ENCODE results near the gene PLAGL2. TPM values are rescaled to one million over a fixed set of nuclear protein-coding genes. Genes with fewer than 3 reads are reported as not detected.
"Not testable (repeated sequence)": the region's sequence is repeated elsewhere in the genome, so short reads cannot be mapped to it uniquely, and the experiment has no call there.

PLAGL2 gene
- total and polyA plus RNA-seq, 2 experiments from 2014 or later: 13.2 to 28.2 TPM

- TF ChIP-seq CTCF (conservative IDR thresholded peaks at IDR 0.05; ENCODE audit: low read depth in 2 of 2) (no peak), STAT1 (IDR thresholded peaks at IDR 0.05; ENCODE audit: unreplicated experiment) (no peak), POLR2AphosphoS5 (IDR thresholded peaks at IDR 0.05; ENCODE audit: low read depth) (no peak), CREB1 (CRISPR knock-in tag; IDR thresholded peaks at IDR 0.05; ENCODE audit: low read depth) (no peak)
These were observed 8.5 kb downstream of the PLAGL2 start (continued) for GRCh38 chr20:32199006-32199405.

GRCh38 chr20:32197136-32197535 lies 10.4 kb downstream of the PLAGL2 start:
- not testable (repeated sequence) for H3K27me3 ChIP-seq (ENCODE audit: insufficient read depth); H3K4me2 ChIP-seq; DNase-seq (ENCODE audit: low spot score); H3K4me3 Mint-ChIP-seq; H3K4me3 ChIP-seq; H3K27ac Mint-ChIP-seq; H3K4me1 Mint-ChIP-seq; H3K27me3 Mint-ChIP-seq (ENCODE audit: insufficient read depth, low read depth, poor library complexity); H3K4me1 ChIP-seq (ENCODE audit: insufficient read depth); H2AFZ ChIP-seq; H3K9me3 Mint-ChIP-seq; H3K27ac ChIP-seq (ENCODE audit: low read depth); H3K9me2 ChIP-seq (ENCODE audit: insufficient read depth)
- Histone ChIP-seq H3F3A (replicated peaks; ENCODE audit: low read depth) (peaks cover 28% of the 10 kb centered on the region), H3K36me3 (ENCODE audit: insufficient read depth) (peaks cover 64% of the 10 kb centered on the region), H3K79me2 (replicated peaks; ENCODE audit: insufficient read depth) (peaks cover 44% of the 10 kb centered on the region), H4K20me1 (replicated peaks; ENCODE audit: insufficient read depth) (peaks cover 76% of the 10 kb centered on the region)
- ATAC-seq: peak; percentile 64; the same call in 2 of the 3 replicates
- H3K36me3 Mint-ChIP-seq (ENCODE audit: low read depth): peaks cover 72% of the 10 kb centered on the region
- peak in 1 of 2 experiments; percentile 50; a peak in 2 of 4 replicates for TF ChIP-seq CTCF (conservative IDR thresholded peaks at IDR 0.05; ENCODE audit: low read depth in 2 of 2)

GRCh38 chr20:32196613-32197012 lies 10.9 kb downstream of the PLAGL2 start:
- peaks cover 74% of the 10 kb centered on the region for H4K20me1 ChIP-seq (replicated peaks; ENCODE audit: insufficient read depth)
- peaks cover 58% of the 10 kb centered on the region for H3K36me3 ChIP-seq (ENCODE audit: insufficient read depth)
- not testable (repeated sequence) for H3K4me1 Mint-ChIP-seq

More at GRCh38 chr20:32196613-32197012, 10.9 kb downstream of the PLAGL2 start:
- Histone ChIP-seq H3F3A (replicated peaks; ENCODE audit: low read depth) (peaks cover 31% of the 10 kb centered on the region), H3K79me2 (replicated peaks; ENCODE audit: insufficient read depth) (peaks cover 39% of the 10 kb centered on the region)
- H3K27me3 Mint-ChIP-seq (ENCODE audit: insufficient read depth, low read depth, poor library complexity); DNase-seq (ENCODE audit: low spot score); H3K27me3 ChIP-seq (ENCODE audit: insufficient read depth); ATAC-seq; H3K4me2 ChIP-seq; H3K4me3 ChIP-seq; H3K27ac ChIP-seq (ENCODE audit: low read depth); H3K9me2 ChIP-seq (ENCODE audit: insufficient read depth); H3K4me1 ChIP-seq (ENCODE audit: insufficient read depth); H3K9me3 Mint-ChIP-seq; H3K4me3 Mint-ChIP-seq; H2AFZ ChIP-seq; H3K27ac Mint-ChIP-seq: not testable (repeated sequence)
- peaks cover 68% of the 10 kb centered on the region for H3K36me3 Mint-ChIP-seq (ENCODE audit: low read depth)

Data from GM23338 (cell line).